GM19395 (cell line): ENCODE measurements around the gene LGSN.
"Not testable (repeated sequence)": the region's sequence is repeated elsewhere in the genome, so short reads cannot be mapped to it uniquely, and the experiment has no call there.

Experiments
- ATAC-seq: cut with Tn5 transposase; IDR thresholded peaks from one replicate; pipeline ENCODE4 v1.9.1; 2021; ENCODE audit warnings: mild to moderate bottlenecking, moderate library complexity; ENCODE audit not compliant: unreplicated experiment

The LGSN gene, protein sequence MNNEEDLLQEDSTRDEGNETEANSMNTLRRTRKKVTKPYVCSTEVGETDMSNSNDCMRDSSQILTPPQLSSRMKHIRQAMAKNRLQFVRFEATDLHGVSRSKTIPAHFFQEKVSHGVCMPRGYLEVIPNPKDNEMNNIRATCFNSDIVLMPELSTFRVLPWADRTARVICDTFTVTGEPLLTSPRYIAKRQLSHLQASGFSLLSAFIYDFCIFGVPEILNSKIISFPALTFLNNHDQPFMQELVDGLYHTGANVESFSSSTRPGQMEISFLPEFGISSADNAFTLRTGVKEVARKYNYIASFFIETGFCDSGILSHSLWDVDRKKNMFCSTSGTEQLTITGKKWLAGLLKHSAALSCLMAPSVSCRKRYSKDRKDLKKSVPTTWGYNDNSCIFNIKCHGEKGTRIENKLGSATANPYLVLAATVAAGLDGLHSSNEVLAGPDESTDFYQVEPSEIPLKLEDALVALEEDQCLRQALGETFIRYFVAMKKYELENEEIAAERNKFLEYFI

DNA sequence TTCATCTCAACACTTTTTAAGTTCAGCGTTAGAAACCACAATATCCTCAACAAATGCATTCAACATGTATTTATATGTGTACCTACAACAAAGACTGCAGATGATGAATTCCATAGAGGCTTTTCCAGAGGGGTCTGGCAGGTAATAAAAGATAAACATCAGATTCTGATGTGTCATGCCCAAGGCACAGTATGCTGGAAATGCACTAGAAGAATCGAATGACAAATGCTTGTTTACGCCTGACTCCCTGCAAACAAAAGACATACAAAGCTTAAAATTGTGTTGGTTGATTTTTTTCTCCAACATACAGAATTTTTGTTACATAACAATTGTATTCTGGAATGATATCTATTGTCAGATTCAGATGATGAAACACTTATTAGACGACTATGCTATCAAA, at the start of gene LGSN:
TSS of gene LGSN (minus strand) at position 45 of the 400 bp plus-strand sequence. CDS start at position 5, 40 bp downstream.
- ATAC-seq: no peak

DNA sequence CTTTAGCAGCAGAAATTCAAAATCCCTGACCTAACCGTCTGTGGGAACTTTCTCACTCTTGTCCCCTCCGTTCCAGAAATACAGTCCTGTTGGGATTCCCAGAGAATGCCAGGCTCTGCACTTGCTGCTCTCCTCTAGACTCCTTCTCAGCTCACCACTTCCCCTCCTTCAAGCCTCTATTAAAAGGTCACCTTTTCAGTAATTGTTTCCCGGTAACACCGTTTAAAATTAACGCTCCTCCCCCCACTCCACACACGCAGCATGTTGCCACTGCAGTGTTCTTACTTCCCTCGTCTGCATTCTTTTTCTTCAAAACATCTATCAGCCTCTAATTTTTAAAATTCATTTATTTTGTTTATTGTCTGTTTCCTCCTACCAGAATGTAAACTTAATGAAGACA, 48.6 kb upstream of the LGSN start:
- no peak for ATAC-seq

DNA sequence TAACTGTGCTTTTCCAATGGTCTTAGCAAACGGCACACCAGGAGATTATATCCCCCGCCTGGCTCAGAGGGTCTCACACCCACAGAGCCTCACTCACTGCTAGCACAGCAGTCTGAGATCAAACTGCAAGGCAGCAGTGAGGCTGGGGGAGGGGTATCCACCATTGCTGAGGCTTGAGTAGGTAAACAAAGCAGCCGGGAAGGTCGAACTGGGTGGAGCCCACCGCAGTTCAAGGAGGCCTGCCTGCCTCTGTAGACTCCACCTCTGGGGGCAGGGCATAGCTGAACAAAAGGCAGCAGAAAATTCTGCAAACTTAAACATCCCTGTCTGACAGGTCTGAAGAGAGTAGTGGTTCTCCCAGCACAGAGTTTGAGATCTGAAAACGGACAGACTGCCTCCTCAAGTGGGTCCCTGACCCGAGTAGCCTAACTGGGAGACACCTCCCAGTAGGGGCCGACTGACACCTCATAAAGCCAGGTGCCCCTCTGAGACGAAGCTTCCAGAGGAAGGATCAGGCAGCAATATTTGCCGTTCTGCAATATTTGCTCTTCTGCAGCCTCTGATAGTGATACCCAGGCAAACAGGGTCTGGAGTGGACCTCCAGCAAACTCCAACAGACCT, 42.8 kb upstream of the LGSN start:
- ATAC-seq: not testable (repeated sequence)

DNA sequence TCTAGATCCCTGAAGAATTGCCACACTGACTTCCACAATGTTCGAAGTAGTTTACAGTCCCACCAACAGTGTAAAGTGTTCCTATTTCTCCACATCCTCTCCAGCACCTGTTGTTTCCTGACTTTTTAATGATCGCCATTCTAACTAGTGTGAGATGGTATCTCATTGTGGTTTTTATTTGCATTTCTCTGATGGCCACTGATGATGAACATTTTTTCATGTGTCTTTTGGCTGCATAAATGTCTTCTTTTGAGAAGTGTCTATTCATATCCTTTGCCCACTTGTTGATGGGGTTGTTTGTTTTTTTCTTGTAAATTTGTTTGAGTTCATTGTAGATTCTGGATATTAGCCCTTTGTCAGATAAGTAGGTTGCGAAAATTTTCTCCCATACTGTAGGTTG, 37.6 kb upstream of the LGSN start:
- not testable (repeated sequence) for ATAC-seq

DNA sequence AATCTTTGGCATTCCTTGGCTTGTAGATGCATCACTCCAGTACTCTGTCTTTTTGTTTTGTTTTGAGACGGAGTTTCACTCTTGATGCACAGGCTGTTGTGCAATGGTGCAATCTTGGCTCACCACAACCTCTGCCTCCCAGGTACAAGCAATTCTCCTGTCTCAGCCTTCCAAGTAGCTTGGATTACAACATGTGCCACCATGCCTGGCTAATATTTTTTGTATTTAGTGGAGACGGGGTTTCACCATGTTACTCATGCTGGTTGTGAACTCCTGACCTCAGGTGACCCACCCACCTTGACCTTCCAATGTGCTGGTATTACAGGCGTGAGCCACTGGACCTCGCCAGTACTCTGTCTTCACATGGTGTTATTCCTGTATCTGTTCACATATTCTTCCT, 35.8 kb upstream of the LGSN start:
- no peak for ATAC-seq

DNA sequence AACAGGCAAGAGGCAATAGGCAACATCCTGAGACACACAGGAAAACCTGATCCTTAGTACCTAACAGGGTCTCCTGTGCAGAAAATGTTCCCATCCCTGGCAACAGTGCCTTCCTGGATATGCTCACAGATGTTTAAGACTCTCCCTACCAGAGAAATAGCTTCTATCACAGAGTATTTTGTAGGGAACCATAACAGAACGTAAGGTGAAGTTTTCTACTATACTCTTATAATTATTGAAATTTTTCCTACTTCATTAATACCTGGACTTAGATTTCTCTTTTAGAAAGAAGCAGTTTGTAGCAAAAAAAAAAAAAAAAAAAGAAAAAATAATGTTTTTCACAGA, 33.5 kb upstream of the LGSN start:
- no peak for ATAC-seq

DNA sequence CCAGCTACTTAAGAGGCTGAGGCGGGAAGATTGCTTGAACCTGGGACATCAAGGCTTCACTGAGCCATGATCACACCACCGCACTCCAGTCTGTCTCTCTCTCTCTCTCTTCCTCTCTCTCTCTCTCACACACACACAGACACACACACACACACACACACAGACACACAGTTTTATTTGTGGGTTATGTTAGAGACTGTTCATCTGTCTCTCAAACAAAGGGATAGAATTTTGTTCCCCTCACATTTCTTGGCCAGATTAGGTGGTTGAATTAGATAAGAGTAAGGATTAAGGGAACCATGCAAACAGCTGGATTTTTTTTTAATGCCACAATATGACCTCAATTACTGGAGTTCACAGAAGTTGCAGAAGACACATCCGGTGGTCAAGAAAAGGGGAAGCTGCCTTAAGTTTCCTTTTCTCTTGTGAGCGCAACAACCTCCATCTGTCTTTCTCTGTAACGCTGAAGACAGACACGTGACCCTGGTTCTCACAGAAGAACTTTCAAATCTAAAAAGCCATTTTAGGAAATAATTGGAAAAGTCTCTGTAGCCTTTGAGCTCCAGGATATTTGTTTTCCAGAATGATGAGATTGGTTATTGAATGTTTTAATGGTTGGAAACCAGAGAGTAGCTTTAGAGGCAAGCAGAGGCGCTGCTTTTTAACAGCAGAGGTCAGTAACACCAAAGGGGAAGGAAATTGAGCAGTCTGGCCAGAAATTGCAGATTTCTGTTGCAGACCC, 32.9 kb upstream of the LGSN start:
- peak; percentile 90 for ATAC-seq

DNA sequence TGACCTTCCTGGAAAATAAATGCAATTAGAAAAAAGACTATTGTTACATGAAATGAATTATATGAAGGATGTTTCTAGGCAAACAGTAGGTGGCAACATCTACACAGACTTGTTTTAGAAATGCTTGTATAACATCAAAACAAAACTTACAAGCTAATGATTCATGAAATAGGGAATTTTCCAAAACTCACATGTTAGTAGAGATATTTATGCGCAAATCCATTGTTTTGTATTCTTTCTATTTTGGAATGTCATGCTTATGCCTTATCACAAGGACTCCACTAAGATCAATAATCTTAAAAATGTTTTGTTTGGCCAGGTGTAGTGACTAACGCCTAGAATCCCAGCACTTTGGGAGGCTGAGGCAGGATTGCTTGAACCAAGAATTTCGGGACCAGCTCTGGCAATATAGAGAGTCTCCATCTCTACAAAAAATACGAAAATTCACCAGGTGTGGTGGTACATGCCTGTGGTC, 32.3 kb upstream of the LGSN start:
- peak; percentile 45 for ATAC-seq

DNA sequence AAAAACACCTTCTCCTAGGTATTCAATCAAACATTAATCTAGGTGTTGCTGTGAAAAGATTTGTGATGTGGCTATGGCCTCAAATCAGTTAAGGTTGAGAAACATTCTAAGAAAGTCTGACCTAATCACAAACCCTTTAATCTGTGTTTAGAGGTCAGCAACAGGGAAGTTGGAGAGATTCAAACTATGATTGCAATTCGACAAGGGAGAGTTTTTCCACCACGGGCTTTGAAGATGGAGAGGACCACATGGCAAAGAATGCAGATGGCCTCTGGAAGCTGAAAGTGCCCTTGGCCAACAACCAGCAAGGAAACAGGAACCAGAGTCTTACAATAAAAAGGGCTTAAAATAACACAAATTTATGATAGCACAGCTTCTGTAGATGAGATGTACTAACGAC, 29.6 kb upstream of the LGSN start:
- ATAC-seq: no peak

DNA sequence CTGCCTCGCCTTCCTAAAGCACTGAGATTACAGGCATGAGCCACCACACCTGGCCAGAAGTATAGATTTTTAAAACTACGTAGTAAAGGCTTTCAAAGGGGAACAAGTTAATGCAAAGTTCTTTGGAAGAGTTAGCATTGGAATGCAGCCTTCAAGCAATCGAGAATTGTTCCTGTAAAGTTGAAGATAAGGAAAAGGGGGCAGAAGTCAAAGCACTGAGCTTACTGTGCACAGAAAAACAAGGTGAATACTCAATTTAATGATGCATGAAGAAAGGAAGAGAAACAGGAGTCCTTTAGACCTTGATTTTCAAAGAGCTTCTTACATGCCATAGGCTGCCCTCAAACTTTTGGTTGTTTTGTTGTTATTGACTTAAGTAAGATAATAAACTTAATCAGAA, 29.1 kb upstream of the LGSN start:
- no peak for ATAC-seq

DNA sequence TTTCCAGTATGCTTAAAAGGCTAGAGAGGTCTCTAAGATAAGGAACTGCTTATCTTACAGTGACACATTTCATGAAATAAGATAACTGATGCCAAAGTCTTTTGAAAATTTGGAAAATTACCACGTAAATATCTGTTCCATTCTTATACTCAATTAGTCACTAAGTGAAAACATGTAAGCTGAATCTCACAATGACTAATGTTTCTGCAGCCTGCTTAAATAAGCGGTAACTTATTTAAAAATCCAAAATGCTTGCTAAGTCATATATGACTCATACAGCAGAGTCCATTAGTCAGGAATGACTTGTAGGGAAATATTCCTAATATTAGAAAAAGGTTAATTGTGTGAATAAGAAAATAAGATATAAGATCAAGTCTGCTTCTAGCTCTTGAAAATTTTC, 27.8 kb upstream of the LGSN start:
- ATAC-seq: no peak

DNA sequence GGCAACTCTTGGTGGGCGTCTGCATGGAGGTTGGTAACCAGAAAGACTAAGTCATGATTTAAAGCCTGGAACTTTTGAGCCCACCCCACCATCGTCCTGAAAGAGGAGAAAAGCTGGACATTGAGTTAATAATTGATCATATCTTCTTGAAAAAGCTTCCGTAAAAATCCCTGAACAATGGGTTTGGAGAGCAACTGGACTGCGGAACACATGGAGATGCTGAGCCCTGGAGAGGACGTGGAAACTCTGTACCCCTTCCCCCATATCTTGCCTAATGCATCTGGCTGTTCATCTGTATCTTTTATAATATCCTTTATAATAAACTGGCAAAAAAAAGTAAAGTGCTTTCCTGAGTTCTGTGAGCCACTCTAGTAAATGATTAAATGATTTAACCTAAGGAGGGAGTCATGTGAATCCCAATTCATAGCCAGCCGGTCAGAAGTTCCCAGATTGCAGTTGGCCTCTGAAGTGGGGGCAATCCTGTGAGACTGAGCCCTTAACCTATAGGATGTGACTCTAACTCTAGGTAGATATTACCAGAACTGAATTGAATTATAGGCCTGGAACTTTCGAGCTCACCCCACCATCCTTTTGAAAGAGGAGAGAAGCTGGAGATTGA, 26.5 kb upstream of the LGSN start:
- no peak for ATAC-seq

DNA sequence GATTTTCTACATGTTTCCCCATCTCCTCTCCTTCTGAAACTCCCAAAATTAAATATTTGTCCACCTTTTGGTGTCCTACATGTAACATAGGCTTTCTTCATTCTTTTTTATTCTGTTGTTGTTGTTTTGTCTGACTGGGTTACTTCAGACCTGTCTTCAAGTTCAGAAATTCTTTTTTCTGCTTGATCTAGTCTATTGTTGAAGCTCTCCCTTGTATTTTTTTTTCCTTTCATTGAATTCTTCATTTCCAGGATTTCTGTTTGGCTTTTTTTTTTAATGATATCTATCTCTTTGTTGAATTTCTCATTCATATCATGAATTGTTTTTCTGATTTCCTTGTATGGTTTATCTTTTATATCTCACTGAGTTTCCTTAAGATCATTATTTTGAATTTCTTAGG, 20.6 kb upstream of the LGSN start:
- ATAC-seq: no peak

DNA sequence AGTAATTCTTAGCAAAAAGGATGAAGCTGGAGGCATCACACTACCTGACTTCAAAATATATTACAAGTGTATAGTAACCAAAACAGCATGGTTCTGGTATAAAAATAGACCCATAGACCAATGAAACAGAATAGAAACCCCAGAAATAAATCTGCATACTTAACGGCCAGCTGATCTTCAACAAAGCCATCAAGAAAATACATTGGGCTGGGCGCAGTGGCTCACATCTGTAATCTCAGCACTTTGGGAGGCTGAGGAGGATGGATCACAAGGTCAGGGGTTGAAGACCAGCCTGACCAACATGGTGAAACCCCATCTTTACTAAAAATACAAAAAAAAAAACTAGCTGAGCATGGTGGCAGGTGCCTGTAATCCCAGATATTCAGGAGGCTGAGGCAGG, 14.9 kb upstream of the LGSN start:
- ATAC-seq: not testable (repeated sequence)

DNA sequence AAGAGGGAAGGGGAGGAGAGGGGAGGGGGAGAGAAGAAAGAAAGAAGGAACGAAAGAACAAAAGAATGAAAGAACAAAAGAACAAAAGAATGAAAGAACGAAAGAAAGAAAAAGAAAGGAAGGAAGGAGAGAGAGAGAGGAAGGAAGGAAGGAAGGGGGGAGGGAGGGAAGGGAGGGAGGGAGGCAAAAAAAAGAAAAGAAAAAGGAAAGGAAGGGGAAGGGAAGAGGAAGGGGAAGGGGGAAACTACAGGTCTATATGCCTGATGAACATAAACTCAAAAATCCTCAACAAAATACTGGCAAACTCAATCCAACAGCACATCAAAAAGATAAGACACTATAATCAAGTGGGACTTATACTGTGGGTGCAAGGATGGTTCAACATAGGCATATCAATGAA, 13.7 kb upstream of the LGSN start:
- ATAC-seq: no peak

DNA sequence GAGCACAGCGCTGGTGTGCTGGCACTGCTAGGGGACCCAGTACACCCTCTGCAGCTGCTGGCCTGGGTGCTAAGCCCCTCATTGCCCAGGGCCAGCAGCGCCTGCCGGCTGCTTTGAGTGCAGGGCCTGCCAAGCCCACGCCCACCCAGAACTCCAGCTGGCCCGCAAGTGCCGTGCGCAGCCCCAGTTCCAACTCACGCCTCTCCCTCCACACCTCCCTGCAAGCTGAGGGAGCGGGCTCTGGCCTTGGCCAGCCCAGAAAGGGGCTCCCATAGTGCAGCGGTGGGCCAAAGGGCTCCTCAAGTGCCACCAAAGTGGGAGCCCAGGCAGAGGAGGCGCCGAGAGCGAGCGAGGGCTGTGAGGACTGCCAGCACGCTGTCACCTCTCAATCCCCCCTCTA, 6.8 kb upstream of the LGSN start:
- ATAC-seq: not testable (repeated sequence)

DNA sequence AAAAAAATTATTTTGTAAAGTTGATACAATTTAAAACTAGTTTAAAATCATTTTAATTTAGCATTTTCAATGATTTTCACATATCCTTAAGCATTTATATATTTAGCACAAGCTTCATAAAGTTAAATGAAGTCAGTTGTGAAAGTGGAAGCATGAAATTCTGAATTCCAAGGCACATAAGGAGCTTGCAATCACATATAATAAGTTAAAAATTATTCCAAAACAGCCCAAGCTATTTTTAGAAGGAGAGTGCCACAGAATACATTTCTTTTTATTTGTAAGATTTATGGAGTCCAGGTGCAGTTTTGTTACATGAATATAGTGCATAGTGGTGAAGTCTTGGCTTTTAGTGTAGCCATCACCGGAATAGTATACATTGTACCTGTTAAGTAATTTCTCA, 3.2 kb upstream of the LGSN start:
- ATAC-seq: no peak

DNA sequence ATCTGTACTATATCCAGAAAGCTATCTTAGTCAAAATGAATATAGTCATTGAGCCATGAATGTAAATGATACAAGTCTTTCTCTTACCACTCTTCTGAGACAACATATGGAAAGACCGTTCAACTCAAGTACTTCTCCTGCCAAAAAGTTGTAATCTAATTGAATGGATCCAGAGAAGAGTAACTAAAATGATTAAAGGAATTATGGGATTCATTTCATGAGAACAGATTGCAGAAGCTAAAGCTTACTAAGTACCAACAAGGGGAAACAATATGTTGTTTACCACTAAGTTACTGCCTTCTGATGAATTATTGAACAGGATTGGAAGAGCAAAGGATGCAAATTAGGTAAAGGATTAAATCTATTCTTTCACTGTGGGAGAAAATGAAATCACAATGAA, 2.0 kb upstream of the LGSN start:
- ATAC-seq: no peak

DNA sequence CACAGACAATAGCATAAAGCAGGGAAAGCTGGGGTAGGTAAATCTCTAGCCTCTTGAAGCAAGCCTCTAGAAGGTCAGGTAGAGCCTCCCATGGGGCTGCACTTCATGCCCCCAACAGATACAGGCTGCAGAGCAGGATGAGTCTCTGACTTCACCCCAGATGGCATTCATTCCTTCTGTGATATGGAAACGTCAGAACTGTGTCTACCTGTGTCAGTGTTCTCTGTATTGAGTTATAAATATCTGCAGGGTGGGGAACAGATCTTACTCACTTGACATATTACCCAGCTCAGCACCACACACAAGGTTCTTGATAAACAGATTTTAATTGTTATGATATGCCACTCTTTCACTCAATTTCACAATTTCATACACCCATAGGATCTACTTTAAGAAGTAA, 2.1 kb downstream of the LGSN start:
- ATAC-seq: no peak

DNA sequence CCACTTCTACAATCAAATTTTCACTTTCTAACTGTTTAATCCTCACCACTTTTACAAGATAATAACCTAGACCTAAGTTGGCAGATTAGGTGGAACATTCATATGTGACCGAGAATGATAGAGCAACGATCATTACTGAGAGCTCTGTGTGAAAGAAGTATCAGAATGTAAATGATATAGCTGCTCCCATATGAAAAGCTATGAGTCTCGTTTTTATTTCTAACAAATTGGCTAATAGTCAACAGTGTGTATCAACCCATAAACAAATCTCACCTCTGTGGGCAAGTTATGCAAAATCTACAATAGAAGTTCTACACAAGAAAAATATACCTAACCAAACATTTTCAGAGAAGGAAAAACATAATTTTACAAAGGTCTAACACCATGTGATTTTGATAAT, 3.7 kb downstream of the LGSN start:
- ATAC-seq: no peak

DNA sequence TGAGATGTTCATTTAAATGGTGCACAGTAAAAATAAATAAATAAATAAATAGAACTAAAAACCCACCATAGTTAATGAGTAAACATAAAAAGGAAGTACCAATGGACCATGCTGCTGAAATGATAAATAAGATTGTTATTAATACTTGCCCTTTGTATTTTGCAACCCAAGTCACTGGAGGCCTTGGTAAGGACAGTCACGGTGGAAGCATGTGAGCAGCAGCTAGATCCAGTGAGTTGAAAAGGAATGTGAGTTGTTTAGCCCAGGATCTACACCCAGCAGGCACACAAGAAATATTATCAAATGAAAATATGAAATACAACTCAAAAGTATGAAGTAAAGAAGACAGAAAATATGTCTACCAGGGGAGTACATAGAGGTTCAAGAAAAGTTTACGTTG, 6.7 kb downstream of the LGSN start:
- no peak for ATAC-seq
